ENCODE results near the gene MRPL42.
"Not testable (repeated sequence)": the region's sequence is repeated elsewhere in the genome, so short reads cannot be mapped to it uniquely, and the experiment has no call there.

MRPL42 gene

DNA sequence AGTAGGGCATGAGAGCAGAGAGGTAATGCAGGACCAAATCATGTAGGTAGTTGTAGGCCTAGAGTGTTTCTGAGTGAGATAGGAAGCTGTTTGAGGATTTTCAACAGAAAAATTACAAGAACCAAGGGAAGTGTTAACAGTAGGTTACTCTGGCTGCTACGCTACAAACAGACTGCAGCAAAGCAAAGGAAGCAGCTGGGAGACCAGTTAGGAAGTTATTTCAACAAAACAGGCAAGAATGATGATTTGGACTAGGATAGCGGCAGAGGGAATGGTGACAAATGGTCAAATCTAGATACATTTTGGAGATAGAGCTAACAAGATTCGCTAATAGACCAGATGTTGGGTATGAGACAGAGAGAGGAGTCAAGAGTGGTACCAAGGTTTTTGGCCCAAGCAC is 26.8 kb downstream of the MRPL42 start:
- DNase-seq (ENCODE audit: low read depth), result no peak

DNA sequence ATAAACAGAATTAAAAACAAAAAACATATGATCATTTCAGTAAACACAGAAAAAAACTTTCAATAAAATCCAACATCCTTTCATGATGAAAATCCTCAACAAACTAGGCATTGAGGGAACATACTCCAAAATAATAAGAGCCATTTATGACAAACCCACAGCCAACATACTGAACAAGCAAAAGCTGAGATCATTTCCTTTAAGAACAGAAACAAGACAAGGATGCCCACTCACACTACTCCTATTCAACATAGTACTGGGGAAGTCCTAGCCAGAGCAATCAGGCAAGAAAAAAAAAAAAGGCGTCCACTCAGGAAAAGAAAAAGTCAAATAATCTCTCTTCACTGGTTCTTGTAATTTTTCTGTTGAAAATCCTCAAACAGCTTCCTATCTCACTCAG is 30.1 kb downstream of the MRPL42 start:
- no peak for DNase-seq (ENCODE audit: low read depth)
- TF ChIP-seq CTCF (IDR thresholded peaks at IDR 0.05; ENCODE audit: control insufficient read depth, insufficient read depth, low read depth, low read length, missing control alignments), result no peak
- H3K4me3 ChIP-seq (ENCODE audit: control insufficient read depth, low read depth, low read length), result no peak overlapping the region

More for the DNA sequence above, 26.8 kb downstream of the MRPL42 start:
- H3K4me3 ChIP-seq (ENCODE audit: control insufficient read depth, low read depth, low read length), result no peak overlapping the region
- TF ChIP-seq CTCF (IDR thresholded peaks at IDR 0.05; ENCODE audit: control insufficient read depth, insufficient read depth, low read depth, low read length, missing control alignments), result no peak

- DNase-seq (ENCODE audit: low read depth); H3K4me3 ChIP-seq (ENCODE audit: control insufficient read depth, low read depth, low read length): not testable (repeated sequence)
Observed at GRCh38 chr12:93498813-93499212, 31.5 kb downstream of the MRPL42 start.

- no peak overlapping the region for H3K4me3 ChIP-seq (ENCODE audit: control insufficient read depth, low read depth, low read length)
- TF ChIP-seq CTCF (IDR thresholded peaks at IDR 0.05; ENCODE audit: control insufficient read depth, insufficient read depth, low read depth, low read length, missing control alignments), result no peak
- DNase-seq (ENCODE audit: low read depth), result no peak
Observed at GRCh38 chr12:93500201-93500600, 32.9 kb downstream of the MRPL42 start.

DNA sequence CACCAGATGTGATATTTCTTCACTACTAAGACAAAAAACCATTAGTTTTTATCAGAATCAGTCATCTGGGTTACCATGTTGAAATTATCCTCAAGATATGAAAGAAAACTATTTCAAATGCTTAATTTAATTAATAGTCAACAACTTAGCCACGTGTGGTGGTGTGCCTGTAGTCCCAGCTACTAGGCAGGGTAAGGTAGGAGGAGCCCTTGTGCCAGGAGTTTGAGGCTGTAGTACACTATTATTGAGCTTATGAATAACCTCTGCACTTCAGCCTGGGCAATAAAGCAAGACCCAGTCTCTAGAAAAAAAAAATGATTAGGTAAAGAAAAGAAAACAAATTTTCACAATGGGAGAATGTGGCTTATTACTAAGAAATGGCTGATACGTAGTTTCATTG is 33.4 kb downstream of the MRPL42 start:
- no peak for DNase-seq (ENCODE audit: low read depth)
- no peak overlapping the region for H3K4me3 ChIP-seq (ENCODE audit: control insufficient read depth, low read depth, low read length)
- no peak for TF ChIP-seq CTCF (IDR thresholded peaks at IDR 0.05; ENCODE audit: control insufficient read depth, insufficient read depth, low read depth, low read length, missing control alignments)

- no peak for DNase-seq (ENCODE audit: low read depth)
- peak; percentile 75 for TF ChIP-seq CTCF (IDR thresholded peaks at IDR 0.05; ENCODE audit: control insufficient read depth, insufficient read depth, low read depth, low read length, missing control alignments)
- H3K4me3 ChIP-seq (ENCODE audit: control insufficient read depth, low read depth, low read length), result no peak overlapping the region
Observed at GRCh38 chr12:93502802-93503623, 35.7 kb downstream of the MRPL42 start.

DNA sequence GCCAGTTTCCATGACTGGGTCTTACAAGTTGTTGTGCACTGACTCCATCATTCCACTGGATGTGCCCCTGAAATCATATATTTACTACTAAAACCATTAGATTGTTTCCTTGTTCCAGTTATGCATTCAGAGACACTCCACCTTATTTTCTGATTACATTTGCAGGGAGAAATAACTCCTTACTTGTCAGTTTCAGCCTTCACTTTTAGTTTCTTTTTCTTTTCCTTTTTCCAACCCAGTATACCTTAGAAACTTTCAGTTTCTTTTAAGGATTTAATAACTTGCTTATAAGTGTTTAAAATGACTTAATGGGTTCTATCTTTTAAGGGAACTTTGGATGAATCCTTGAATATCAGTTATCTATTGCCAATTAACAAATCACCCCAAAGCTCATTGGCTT is 39.9 kb downstream of the MRPL42 start:
- no peak for TF ChIP-seq CTCF (IDR thresholded peaks at IDR 0.05; ENCODE audit: control insufficient read depth, insufficient read depth, low read depth, low read length, missing control alignments)
- no peak for DNase-seq (ENCODE audit: low read depth)
- H3K4me3 ChIP-seq (ENCODE audit: control insufficient read depth, low read depth, low read length), result no peak overlapping the region
